GM12878 (cell line): ENCODE data around the gene KIF5C. TPM values are rescaled to one million over a fixed set of nuclear protein-coding genes. Genes with fewer than 3 reads are reported as not detected.

Experiments used
- ATAC-seq: fragments of 200-7000 bp; cut with Tn5 transposase; 3 replicates; pipeline ENCODE4 v1.9.1; 2020; ENCODE audit warnings: mild to moderate bottlenecking, moderate library complexity
- BruUV-seq: library from RNA; stranded (reverse); fragments of 400-500 nt; replicated peaks from 2 replicates; lab custom pipeline; 2021; lab: Mats Ljungman, UMichigan
- CTCF ChIA-PET: fragments of 300-600 bp; sonication (Branson Sonifier 250); formaldehyde crosslinking; extraction: SDS; loops from one replicate; lab custom pipeline; 2021; ENCODE audit warnings: inconsistent platforms; lab: Yijun Ruan, JAX
- POLR2A ChIA-PET: fragments of 350-600 bp; formaldehyde crosslinking; extraction: SDS; loops from one replicate; lab custom pipeline; 2021; ENCODE audit warnings: inconsistent platforms; lab: Charles Lee
- RAD21 ChIA-PET: fragments of 300-600 bp; sonication (Branson Sonifier 250); formaldehyde crosslinking; loops from one replicate; lab custom pipeline; 2023; ENCODE audit warnings: antibody characterized with exemption; ENCODE audit not compliant: unreplicated experiment; lab: Charles Lee
- SMC1A ChIA-PET: fragments of 300-600 bp; sonication (Branson Sonifier 250); formaldehyde crosslinking; loops from one replicate; lab custom pipeline; 2023; ENCODE audit not compliant: unreplicated experiment, uncharacterized antibody; lab: Charles Lee
- DNase-seq: peaks from one replicate; pipeline ENCODE4 v3.0.0-alpha.2; 2011; ENCODE audit warnings: low read depth, low spot score
- FAIRE-seq: peaks from 3 replicates; lab custom pipeline; 2011; peaks lifted over from hg19 to GRCh38; lab: Jason Lieb, UNC
- H2AFZ ChIP-seq: 2 replicates; pipeline ENCODE4 v1.6.0; 2011; ENCODE audit warnings: low read depth, low read length, control low read depth; ENCODE audit not compliant: control insufficient read depth
- H3K27ac ChIP-seq: 2 replicates; pipeline ENCODE4 v1.5.1; 2011; ENCODE audit warnings: control low read depth; ENCODE audit not compliant: control insufficient read depth, insufficient read depth
- H3K27me3 ChIP-seq, 2 experiments: replicated peaks in 1 of 2; 2 replicates each; pipeline versions ENCODE4 v1.6.0 to v1.6.1; 2011; ENCODE audit warnings: low read length in 1 of 2; ENCODE audit not compliant: control insufficient read depth in 2 of 2, insufficient read depth in 2 of 2
- H3K36me3 ChIP-seq, 2 experiments: 2 replicates each; pipeline ENCODE4 v1.5.1; 2011; ENCODE audit warnings: low read length in 1 of 2; ENCODE audit not compliant: control insufficient read depth in 2 of 2, insufficient read depth in 2 of 2
- H3K4me1 ChIP-seq: 2 replicates; pipeline ENCODE4 v1.6.1; 2011; ENCODE audit warnings: mild to moderate bottlenecking, low read length, moderate library complexity, mixed read lengths; ENCODE audit not compliant: control insufficient read depth, insufficient read depth
- H3K4me2 ChIP-seq: 2 replicates; pipeline ENCODE4 v1.6.0; 2011; ENCODE audit warnings: control low read depth; ENCODE audit not compliant: control insufficient read depth, insufficient read depth
- H3K4me3 ChIP-seq: fragments of 200-600 bp; sonication (generic); 2 replicates; pipeline ENCODE4 v1.5.1; 2016
- H3K79me2 ChIP-seq: 2 replicates; pipeline ENCODE4 v1.6.0; 2011; ENCODE audit warnings: low read length; ENCODE audit not compliant: control insufficient read depth, insufficient read depth
- H3K9ac ChIP-seq: 2 replicates; pipeline ENCODE4 v1.8.0; 2011; ENCODE audit warnings: low read length, control low read depth, mixed read lengths; ENCODE audit not compliant: control insufficient read depth, insufficient read depth
- H3K9me3 ChIP-seq: replicated peaks from 3 replicates; pipeline ENCODE4 v1.5.1; 2011; ENCODE audit warnings: mild to moderate bottlenecking, low read length; ENCODE audit not compliant: control insufficient read depth, insufficient read depth
- H4K20me1 ChIP-seq: 2 replicates; pipeline ENCODE4 v1.6.0; 2011; ENCODE audit not compliant: control insufficient read depth, insufficient read depth
- BCLAF1 ChIP-seq: fragments of 450-650 bp; IDR thresholded peaks from 2 replicates; pipeline ENCODE4 v1.6.1; 2017; ENCODE audit warnings: antibody characterized with exemption, mild to moderate bottlenecking, moderate library complexity
- ETV6 ChIP-seq, 2 experiments: fragments of 450-650 bp in 1 of 2; IDR thresholded peaks in 1 of 2; conservative IDR thresholded peaks in 1 of 2; 2 replicates each; pipeline ENCODE4 v1.6.1; 2014; ENCODE audit warnings: antibody characterized with exemption in 1 of 2, borderline replicate concordance in 1 of 2, low read depth in 1 of 2, mild to moderate bottlenecking in 1 of 2, moderate library complexity in 1 of 2
- NR2C1 ChIP-seq: fragments of 450-650 bp; IDR thresholded peaks from 2 replicates; pipeline ENCODE4 v1.6.1; 2017; ENCODE audit warnings: antibody characterized with exemption, mild to moderate bottlenecking, moderate library complexity
- RFX5 ChIP-seq: IDR thresholded peaks from 2 replicates; pipeline ENCODE4 v1.6.1; 2011; ENCODE audit warnings: low read depth, low read length, improper control_type of control experiment
- RUNX3 ChIP-seq: IDR thresholded peaks from 2 replicates; pipeline ENCODE4 v1.6.1; 2012; ENCODE audit warnings: low read length, inconsistent platforms
- YY1 ChIP-seq: IDR thresholded peaks from 2 replicates; pipeline ENCODE4 v1.6.1; 2011; ENCODE audit warnings: low read depth, mild to moderate bottlenecking, low read length
- ZBTB33 ChIP-seq: fragments of 450-650 bp; IDR thresholded peaks from 2 replicates; pipeline ENCODE4 v1.6.1; 2017; ENCODE audit warnings: mild to moderate bottlenecking
- ZBTB4 ChIP-seq: fragments of 450-650 bp; formaldehyde crosslinking; IDR thresholded peaks from 2 replicates; pipeline ENCODE4 v1.4.0; 2022; ENCODE audit warnings: mild to moderate bottlenecking, moderate library complexity
- ZNF687 ChIP-seq: fragments of 450-650 bp; IDR thresholded peaks from 2 replicates; pipeline ENCODE4 v1.6.1; 2017; ENCODE audit warnings: mild to moderate bottlenecking, moderate library complexity
- whole genome bisulfite sequencing: methylation state at CpG from one replicate; pipeline ENCODE4 v1.1.6; 2016; ENCODE audit warnings: low lambda C conversion rate; ENCODE audit not compliant: insufficient replicate concordance, insufficient coverage; ENCODE audit errors: missing lambda C conversion rate; 5-methylcytosine and 5-hydroxymethylcytosine counted together
- in situ Hi-C: fragments of 300-500 bp; cut with MboI; formaldehyde crosslinking; loops from 9 replicates; pipeline ENCODE4 v1.14.3; 2018; ENCODE audit warnings: mixed read lengths
- intact Hi-C: fragments of 100-400 bp; cut with micrococcal nuclease; formaldehyde crosslinking; loops from one replicate; pipeline ENCODE4 v1.14.2; 2022; ENCODE audit not compliant: unreplicated experiment
- polyA plus RNA-seq, 11 experiments: library from polyadenylated mRNA; depleted of rRNA in 4 of 11; unstranded in 6 of 11; stranded (reverse) in 5 of 11; fragments of >200 nt; fragmentation: Nextera tagmentation in 4 of 11; fragmentation: Illumina TruSeq in 1 of 11; extraction: Ambion mirVana in 4 of 11; extraction: Trizol in 1 of 11; gene quantifications; 1 replicate in 1 of 11; 2 replicates in 10 of 11; pipeline versions ENCODE4 v1.2.1 to v1.2.3, GENCODE V29; 2011 to 2016; ENCODE audit warnings: inconsistent platforms in 2 of 11, missing spikeins in 2 of 11, low read depth in 1 of 11
- total RNA-seq, 4 experiments: library from RNA; depleted of rRNA in 3 of 4; stranded (reverse); fragments of >200 nt in 3 of 4; fragmentation: Illumina TruSeq in 1 of 4; extraction: Trizol in 1 of 4; gene quantifications; 2 replicates each; pipeline versions ENCODE4 v1.2.1 to v1.2.3, GENCODE V29; 2013 to 2021

Gene KIF5C
- total and polyA plus RNA-seq, 10 of the 15 experiments (the other 5 are each of a cell fraction or from before 2014, with no cell fraction given) = 0.08 to 0.49 (median 0.24) TPM

- no peak for TF ChIP-seq ZNF687
- no peak for TF ChIP-seq ZBTB33
Observed at GRCh38 chr2:148901142-148901541, 26.1 kb downstream of the KIF5C start (continued).

GRCh38 chr2:148902798-148903197, 27.8 kb downstream of the KIF5C start:
- ATAC-seq (no peak), DNase-seq (no peak), FAIRE-seq (no peak)
- ChIA-PET POLR2A (no interaction called here), RAD21 (no interaction called here), SMC1A (no interaction called here), CTCF (no interaction called here)
- no peak overlapping the region for H3K9ac ChIP-seq
- no peaks in the 10 kb centered on the region for H3K4me1 ChIP-seq
- BruUV-seq = no TSS peak
- no peak overlapping the region for H2AFZ ChIP-seq
- no peaks in the 10 kb centered on the region; a peak in 2 of 4 replicates for H3K27me3 ChIP-seq
- no peak overlapping the region for H3K4me3 ChIP-seq
- no peaks in the 10 kb centered on the region for H3K9me3 ChIP-seq
- H3K79me2 ChIP-seq = no peaks in the 10 kb centered on the region
- intact Hi-C loops (no loop called here), in situ Hi-C loops (no loop called here)
- H3K36me3 ChIP-seq = no peaks in the 10 kb centered on the region
- H3K27ac ChIP-seq = no peak overlapping the region
- H3K4me2 ChIP-seq = no peak overlapping the region
- H4K20me1 ChIP-seq = no peaks in the 10 kb centered on the region
- WGBS = 23% methylated on average over 1 of the region's 1 CpG
- TF ChIP-seq YY1 (no peak), RUNX3 (no peak), BCLAF1 (no peak), NR2C1 (no peak), RFX5 (no peak), ETV6 (conservative IDR thresholded peaks at IDR 0.05 in 1 of 2, IDR thresholded peaks at IDR 0.05 in 1 of 2; ENCODE audit: borderline replicate concordance in 1 of 2, low read depth in 1 of 2) (no peak), ZBTB4 (CRISPR knock-in tag) (no peak)
